NCI-H748 treated with DMSO at 0.1 percent for 48 hours (cell line): Measurements from ENCODE around the gene AKAP11.
A peak's percentile ranks its signal among the peaks of the same experiment; 100 is the strongest.
"Not testable (repeated sequence)": the region's sequence is repeated elsewhere in the genome, so short reads cannot be mapped to it uniquely, and the experiment has no call there.

Experiments
- DNase-seq: peaks from one replicate; lab custom pipeline; 2025; lab: John Stamatoyannopoulos, UW

AKAP11 gene, protein sequence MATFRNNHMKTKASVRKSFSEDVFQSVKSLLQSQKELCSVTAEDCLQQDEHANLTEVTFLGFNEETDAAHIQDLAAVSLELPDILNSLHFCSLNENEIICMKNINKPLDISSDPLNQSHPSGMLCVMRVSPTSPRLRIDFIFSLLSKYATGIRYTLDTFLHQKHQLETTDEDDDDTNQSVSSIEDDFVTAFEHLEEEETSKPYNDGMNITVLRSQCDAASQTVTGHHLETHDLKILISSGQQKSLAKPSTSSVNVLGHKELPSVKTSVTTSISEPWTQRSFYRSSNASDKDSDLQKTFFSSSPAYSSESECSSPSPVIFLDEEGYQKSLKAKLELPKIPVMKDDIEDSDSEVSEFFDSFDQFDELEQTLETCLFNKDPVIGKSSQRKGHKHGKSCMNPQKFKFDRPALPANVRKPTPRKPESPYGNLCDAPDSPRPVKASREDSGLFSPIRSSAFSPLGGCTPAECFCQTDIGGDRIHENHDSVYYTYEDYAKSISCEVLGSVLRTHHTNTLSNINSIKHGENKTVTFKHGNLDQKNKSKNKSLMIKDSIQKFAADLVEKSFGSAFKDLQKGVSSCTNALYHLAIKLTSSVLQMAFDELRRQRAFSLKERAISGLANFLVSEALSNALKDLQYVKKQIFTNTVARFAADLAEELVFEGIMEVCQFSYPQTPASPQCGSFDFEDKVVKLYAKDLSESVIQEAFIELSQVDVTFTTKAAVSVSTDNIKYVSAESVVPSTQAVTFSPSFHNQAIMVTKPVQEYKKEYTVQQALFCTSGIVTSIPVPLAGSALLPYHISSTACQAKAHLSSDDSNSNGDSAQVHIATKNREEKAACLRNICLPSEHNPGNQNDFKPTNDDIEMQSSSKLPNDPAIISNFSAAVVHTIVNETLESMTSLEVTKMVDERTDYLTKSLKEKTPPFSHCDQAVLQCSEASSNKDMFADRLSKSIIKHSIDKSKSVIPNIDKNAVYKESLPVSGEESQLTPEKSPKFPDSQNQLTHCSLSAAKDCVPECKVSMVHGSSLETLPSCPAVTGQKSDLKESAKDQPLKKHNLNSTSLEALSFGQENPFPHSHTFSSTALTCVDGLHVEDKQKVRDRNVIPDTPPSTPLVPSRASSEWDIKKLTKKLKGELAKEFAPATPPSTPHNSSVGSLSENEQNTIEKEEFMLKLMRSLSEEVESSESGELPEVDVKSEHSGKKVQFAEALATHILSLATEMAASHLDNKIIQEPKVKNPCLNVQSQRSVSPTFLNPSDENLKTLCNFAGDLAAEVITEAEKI (N-terminal part only)

DNA sequence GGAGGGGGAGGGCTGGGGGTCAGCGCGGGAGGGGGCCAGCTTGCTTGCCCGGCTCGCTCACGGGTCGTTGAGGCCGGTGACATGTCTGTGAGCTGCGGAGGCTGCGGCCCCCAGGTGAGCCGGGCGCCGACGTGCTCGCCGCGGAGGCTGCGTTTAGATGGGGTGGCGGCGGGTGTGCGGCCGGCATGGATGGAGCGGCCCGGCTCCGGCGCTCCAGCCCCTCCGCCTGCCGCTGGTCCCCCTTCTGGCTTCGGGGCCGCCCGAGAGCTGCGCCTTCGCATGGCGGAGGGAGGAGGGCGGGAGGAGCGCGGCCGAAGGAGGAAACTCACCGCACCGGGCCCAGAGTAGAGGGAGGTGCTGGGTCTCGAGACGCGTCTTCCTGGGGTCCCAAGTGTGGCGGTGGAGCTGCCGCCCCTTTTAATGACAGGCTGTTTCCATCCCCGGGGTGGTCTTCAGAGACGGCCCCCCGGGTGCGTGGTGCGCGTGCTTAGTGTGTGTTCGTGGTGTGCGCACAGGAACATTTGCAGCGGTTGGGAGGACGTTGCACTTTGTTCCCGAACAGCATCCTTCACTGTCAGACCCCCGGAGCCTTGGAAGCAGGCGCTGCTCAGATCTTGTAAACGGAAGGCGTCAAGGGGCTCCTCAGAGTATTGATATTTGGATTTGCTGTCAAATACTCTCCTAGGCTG, at the start of gene AKAP11:
Gene AKAP11, plus strand, starts transcription at position 38 of the 689 bp plus-strand sequence. CDS start 14,197 bp downstream, outside the sequence.
- DNase-seq, result peak; percentile 34

DNA sequence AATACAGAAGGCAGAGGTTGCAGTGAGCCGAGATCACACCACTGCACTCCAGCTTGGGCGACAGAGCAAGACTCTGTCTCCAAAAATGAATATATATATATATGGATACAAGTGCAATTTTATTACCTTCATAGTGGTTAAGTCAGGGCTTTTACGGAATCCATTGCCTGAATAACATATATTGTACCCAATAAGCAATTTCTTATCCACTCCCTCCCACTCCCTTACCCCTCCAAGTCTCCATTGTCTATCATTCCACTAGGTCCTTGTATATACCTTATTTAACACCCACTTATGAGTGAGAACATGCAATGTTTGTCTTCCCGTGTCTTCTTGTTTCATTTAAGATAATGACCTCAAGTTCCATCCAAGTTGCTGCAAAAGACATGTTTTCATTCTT, 48.3 kb upstream of the AKAP11 start:
- DNase-seq, result no peak

DNA sequence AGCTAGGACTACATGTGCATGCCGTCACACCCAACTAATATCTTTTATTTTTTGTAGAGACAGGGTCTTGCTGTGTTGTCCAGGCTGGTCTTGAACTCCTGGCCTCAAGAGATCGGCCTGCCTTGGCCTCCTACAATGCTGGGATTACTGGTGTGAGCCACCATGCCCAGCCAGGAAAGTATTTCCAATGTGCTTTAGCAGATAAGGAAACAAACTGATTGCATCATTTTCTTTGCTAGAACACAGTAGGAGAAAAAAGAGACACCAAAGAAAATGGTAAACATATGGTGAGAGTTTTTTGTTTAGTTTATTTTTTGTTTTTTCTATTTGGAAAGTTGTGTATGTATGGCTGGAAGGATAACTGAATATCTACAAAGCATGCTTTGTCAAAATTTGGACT, 46.9 kb upstream of the AKAP11 start:
- no peak for DNase-seq

DNA sequence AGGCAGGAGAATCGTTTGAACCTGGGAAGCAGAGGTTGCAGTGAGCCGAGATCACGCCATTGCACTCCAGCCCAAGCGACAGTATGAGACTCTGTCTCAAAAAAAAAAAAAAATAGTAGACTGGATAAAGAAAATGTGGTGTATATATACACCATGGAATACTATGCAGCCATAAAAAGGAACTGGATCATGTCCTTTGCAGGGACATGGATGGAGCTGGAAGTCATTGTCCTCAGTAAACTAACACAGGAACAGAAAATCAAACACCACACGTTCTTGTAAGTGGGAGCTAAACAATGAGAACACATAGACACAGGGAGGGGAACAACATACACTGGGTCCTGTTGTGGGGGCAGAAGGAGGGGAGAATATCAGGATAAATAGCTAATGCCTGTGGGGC, 45.2 kb upstream of the AKAP11 start:
- not testable (repeated sequence) for DNase-seq

DNA sequence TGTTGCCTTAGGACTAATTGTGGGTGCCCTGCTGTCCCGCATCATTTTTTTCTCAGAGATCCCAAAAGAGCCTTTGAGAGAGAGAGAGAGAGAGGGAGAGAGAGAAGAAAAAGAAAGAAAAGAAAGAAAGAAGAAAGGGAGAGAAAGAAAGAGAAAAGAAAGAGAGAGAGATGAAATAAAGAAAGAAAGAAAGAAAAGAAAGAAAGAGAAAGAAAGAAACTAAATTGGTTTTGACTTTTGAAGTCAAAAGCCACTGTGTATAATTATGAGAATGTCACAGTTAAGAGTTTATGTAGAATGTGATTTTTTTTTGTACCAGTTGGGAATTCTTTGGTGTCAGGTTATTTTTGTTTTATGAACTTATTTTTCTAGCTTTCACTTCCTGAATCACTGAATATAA, 43.4 kb upstream of the AKAP11 start:
- DNase-seq, result no peak

DNA sequence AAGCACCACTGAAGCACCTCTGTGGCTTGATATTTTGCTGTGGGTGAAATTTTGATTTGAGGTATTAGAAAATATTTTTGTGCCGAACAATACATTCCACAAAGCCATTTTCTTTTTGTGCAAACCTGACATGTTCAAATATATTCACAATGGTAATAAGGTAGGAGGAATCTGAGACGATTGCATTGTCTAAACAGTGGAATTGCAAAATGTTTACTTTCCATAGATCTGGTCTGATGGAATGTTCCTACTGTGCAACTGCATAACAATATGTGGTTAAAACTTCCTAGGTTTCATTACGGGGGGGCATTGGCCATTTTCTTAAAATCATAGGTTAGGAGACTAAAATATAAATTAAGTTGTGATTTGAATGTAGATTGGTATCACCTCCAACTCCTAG, 42.7 kb upstream of the AKAP11 start:
- no peak for DNase-seq

DNA sequence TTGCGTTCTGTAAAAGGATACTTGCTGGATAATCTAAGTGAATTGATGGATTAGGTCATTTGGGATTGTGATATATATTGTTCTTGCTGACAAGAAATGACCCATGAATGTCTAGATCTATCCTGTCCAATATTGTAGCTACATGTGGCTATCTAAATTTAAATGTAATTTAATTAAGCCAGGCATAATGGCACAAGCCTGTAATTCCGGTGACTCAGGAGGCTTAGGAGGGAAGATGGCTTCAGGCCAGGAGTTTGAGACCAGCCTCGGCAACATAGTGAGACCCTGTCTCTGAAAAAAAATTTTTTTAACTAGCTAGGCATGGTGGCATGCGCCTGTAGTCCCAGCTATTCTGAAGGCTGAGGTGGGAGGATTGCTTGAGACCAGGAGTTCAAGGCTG, 39.3 kb upstream of the AKAP11 start:
- no peak for DNase-seq

DNA sequence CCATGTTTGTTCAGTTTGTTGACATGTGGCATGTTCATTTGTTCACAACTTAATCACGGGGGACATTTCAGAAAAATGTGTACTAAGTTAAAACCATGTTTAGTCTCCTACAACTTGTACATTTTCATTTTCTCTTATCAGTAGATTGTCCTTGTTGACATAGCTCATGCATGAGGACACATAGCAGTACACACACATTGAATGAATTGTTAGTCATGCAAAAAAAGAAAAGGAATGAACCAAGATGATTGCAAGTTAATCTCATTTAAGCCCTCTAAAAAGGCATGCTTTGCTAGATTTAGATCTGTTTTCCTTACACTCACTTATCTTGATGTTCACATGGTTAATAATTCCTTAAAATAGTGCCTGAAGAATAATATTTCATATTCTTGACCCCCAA, 38.2 kb upstream of the AKAP11 start:
- no peak for DNase-seq

DNA sequence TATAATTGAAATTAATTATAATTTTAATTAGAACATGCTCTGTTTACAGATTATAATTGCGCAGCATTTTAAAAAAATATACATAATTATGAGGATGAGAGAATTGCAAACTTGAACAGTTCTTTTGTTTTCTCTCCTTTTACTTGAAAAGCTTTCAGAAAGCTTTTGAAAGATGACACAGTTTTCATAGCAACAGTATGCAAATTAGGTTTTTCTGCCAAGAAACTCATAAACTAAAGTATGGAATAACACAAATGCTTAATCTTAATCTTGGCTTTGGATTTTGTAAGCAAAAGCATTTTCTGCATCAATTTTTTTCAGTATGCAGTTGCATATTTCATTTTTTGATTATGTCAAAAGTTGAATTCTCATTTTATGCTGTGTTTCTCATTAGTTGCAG, 32.8 kb upstream of the AKAP11 start:
- no peak for DNase-seq

DNA sequence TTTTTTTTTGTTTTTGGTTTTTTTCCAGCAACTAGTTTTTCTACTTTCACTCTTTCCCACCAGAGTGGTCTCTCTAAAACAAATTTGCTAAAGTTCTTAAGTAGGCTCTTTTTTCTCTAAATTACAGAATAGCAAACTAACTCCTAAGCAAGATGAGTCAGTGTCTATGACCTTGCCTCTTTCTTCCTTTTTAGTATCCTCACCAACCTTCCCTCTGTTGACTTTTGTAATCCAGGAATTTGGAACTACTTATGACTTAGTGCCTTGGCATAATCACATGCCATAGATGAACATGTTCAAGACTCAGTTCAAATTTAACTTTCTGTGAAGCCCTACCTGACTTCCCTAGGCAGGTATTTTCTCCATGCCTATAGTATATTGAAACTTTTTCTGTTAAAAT, 32.3 kb upstream of the AKAP11 start:
- no peak for DNase-seq

DNA sequence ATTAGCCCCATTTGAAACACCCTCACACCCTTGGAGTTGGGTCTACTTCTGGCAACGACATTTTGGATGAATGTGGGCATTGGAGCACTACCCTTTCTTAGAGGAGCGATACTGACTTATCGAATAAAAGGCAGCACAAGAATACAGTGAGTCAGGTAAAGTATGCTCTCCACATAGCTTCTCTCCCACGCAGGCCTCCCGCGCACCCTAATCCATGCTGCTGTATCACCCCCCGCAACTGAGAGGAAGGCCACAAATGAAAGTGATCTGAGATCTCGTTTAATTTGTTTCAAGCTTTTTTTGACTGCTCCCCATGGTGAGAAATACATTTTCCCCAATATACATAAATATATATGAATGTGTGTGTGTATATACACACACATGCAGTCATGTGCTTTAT, 25.4 kb upstream of the AKAP11 start:
- no peak for DNase-seq

DNA sequence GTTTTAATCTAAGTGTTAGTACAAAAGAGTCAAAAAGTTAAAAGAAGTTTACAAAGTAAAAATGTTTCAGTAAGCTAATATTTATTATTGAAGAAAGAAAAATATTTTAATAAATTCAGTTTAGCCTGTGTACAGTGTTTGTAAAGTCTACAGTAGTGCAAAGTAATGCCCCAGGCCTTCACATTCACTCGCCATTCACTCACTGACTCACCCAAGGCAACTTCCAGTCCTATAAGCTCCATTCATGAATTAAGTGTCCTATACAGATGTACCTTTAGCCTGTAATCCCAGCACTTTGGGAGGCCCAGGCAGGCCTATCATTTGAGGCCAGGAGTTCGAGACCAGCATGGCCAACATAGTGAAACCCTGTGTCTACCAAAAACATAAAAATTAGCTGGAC, 24.1 kb upstream of the AKAP11 start:
- no peak for DNase-seq

DNA sequence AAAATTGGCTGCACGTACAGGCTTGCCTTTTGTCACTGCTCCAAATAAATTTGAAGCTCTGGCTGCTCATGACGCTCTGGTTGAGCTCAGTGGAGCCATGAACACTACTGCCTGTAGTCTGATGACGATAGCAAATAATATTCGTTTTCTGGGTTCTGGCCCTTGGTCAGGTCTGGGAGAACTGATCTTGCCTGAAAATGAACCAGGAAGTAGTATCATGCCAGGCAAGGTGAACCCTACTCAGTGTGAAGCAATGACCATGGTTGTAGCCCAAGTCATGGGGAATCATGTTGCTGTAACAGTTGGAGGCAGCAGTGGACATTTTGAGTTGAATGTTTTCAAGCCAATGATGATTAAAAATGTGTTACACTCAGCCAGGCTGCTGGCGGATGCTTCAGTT, 16.1 kb upstream of the AKAP11 start:
- no peak for DNase-seq

DNA sequence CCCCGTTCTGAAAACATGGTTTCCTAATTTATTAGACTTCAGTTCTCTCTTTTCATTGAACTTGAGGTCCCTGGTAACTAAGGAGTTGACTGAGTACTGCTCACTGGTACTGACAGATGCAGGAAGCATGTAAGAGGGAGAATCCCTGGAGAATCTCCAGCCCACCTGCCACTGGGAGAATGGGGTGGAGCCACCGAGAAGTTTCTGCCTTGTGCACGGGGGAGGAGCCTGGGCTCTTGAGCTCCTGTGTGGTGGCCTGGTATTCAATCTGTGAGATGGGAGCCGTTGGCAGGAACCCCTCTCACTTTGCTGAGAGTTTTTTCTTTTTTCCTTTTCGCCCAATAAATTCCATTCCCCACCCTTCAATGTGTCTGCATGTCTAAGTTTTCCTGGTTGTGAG, 13.2 kb upstream of the AKAP11 start:
- no peak for DNase-seq

DNA sequence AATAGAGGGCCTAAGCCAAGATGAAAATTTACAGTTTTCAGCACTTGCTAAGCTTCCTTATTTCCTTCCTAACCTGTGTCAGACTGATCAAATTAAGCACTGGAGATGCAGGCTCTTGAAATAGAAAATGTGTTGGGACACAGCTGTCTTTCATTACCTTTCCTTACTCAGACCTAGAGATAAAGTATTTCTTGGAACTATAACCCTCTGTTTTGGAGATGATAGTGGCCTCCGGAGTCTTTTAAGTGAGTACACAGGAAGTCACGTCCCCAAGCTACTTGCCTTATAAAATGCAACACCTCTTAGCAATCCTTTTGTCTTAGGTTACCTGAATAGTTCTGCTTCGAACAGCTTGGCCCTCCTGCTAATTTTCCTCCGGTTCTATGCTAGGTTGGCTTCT, 12.4 kb upstream of the AKAP11 start:
- no peak for DNase-seq

DNA sequence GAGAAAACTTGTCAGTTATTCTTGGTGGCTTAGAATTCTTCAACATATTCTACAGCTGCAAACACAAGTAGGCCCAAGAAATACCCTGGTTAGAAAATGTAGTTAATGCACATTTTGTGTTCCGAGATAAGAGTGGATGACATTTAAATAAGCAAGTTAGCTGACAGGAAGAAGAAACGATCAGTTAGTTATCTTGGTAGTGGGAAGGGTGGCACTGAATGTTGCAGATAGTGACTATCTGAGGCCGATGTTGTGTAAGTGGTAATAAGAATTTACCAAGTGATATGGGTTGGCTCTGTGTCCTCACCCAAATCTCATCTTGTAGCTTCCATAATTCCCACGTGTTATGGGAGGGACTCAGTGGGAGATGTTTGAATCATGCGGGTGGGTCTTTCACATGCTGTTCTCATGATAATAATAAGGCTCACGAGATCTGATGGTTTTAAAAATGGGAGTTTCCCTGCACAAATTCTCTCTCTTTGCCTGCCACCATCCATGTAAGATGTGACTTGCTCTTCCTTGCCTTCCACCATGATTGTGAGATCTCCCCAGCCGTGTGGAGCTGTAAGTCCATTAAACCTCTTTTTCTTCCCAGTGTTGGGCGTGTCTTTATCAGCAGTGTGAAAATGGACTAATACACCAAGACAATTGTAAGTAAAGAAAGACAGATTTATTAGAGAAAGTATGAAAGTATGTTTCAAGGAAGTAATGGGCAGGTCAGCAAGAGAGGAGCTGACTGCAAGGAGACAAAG, 10.9 kb upstream of the AKAP11 start:
- no peak for DNase-seq

DNA sequence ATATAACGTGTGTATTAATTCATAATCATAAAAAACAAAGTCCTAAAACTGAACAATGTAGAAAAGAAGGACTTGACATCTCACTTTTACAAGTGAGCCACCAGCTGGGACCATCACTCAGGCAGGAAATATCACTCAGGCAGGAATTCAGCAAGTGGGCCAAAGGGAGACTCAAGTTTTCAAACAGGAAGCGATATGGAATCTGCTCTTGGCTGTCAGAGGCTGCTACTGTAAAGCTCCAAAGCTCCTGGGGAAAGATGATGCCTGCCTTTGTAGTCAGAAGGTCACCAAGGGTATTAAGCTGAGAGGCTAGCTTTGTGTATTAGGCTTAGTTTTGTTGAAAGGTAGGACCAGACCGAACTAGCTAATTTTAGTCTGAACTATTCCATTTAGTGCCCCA, 5.5 kb upstream of the AKAP11 start:
- DNase-seq, result no peak

DNA sequence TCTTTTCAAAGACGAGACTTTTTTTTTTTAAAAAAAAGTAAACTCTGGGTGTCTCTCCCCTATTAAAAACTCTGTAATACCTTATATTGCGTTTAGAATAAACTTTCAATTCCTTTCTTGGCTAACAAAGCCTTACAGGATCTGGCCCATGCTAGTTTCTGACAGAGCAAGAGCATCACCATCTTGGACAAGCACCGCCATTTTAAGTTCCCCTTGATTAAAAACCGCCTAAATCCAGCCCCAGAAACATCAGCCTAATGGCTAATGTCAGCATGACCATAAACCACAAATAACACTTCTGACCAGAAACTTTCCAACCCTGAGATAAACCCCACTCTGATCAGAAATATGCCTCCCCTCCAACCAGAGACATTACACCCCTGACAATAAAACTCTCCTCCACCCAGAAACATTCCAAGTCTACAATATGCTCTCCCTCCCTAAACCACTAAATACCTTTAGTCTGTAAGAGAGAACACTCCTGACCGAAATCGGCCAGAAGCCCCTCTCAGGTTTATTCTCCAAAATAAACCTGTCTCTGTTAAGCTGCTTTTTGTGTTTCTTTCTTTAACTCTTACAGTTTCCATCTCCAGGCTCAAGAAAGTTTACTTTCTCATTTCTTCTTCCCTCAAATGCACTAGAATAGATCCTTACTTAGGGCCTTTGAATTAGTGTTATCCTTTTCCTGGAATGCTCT, 1.6 kb upstream of the AKAP11 start:
- no peak for DNase-seq

DNA sequence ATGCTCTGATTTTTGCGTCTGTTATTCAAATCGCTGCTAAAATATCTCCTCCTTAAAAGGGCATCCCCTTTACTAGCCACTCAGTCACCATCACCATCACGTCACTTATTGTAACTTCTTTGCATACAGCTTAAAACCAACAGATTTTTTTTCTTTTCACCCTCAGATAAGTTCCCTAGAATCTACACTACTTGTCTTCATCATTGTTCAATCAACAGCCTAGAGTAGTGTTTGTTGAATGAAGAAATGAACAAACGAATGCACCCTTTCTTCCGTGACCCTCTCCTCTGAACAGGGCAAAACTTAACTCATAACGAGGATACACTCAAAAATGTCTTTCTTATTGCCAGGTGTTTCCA, 1.1 kb upstream of the AKAP11 start:
- DNase-seq, result no peak

DNA sequence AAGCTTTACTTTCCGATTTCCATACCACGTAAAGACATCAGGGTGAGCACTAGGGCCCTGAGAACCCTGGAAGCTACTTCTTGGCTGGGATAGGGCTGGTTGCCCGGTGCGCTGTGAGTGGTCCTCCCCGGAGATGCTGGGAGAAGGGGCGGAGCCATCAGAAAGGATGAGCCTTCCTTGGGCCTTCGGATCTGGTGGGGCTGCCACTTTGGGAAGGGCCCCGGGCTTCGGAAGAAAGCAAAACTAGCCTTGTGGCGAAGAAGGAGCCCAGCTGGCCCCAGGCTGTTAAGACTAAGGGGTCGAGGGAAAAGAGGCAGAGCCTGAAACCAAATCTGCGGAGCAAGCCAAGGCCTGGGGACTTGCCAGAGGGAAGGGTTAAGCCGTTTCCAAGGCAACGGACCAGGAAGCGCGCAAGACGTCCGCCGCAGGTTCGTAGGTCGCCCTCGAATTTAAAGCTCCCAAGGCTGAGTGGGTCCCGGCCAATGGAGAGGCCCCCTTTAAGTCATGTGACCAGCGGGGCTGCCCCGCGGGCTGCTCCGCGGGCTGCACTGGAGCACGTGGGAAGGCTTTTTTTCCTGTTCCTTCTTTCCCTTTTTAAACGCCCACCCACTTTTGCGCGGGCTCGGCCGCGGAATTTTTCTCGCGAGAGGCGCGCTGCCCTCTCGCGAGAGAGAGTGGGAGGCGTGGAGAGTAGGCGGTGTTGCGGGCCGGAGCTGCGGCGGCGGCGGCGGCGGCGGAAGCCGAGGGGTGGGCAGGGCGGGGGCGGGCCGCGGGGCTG, 426 bp upstream of the AKAP11 start:
- peak; percentile 90 for DNase-seq
